PC-9 (cell line): ENCODE measurements around the gene ERBB4. TPM values are rescaled to one million over a fixed set of nuclear protein-coding genes. Genes with fewer than 3 reads are reported as not detected.
"Not testable (repeated sequence)": the region's sequence is repeated elsewhere in the genome, so short reads cannot be mapped to it uniquely, and the experiment has no call there.

Source experiments
- BruUV-seq: library from RNA; stranded (reverse); fragments of 400-500 nt; replicated peaks from 2 replicates; lab custom pipeline; 2021; lab: Mats Ljungman, UMichigan
- CTCF ChIA-PET: fragments of 300-600 bp; sonication (Branson Sonifier 250); formaldehyde crosslinking; loops from one replicate; lab custom pipeline; 2022; ENCODE audit warnings: antibody characterized with exemption; lab: Charles Lee
- POLR2A ChIA-PET: fragments of 300-600 bp; sonication (Branson Sonifier 250); formaldehyde crosslinking; loops from one replicate; lab custom pipeline; 2022; ENCODE audit warnings: antibody characterized with exemption; ENCODE audit not compliant: unreplicated experiment; lab: Charles Lee
- DNase-seq, 2 experiments: peaks; one replicate each; pipeline versions ENCODE4 v3.0.0 to v3.0.0-alpha.2; 2015 to 2022; ENCODE audit warnings: mixed read lengths in 1 of 2
- H2AFZ ChIP-seq: fragments of 200-600 bp; sonication (generic); 2 replicates; pipeline ENCODE4 v1.8.1; 2017; ENCODE audit warnings: antibody characterized with exemption
- H3F3A ChIP-seq: fragments of 200-600 bp; sonication (generic); 2 replicates; pipeline ENCODE4 v1.8.1; 2017; ENCODE audit warnings: antibody characterized with exemption, mild to moderate bottlenecking, low read depth; ENCODE audit not compliant: insufficient read depth
- H3K27ac ChIP-seq: fragments of 200-600 bp; sonication (generic); 2 replicates; pipeline ENCODE4 v1.6.1; 2016; ENCODE audit warnings: mixed run types
- H3K27me3 ChIP-seq: fragments of 200-600 bp; sonication (generic); 2 replicates; pipeline ENCODE4 v1.6.1; 2016; ENCODE audit warnings: low read depth, mixed run types; ENCODE audit not compliant: insufficient read depth
- H3K36me3 ChIP-seq: fragments of 200-600 bp; sonication (generic); 2 replicates; pipeline ENCODE4 v1.6.1; 2016; ENCODE audit warnings: low read depth, mixed run types
- H3K4me1 ChIP-seq: fragments of 200-600 bp; sonication (generic); replicated peaks from 2 replicates; pipeline ENCODE4 v1.6.1; 2016; ENCODE audit warnings: mixed run types; ENCODE audit not compliant: insufficient read depth
- H3K4me2 ChIP-seq: fragments of 200-600 bp; sonication (generic); 2 replicates; pipeline ENCODE4 v1.6.1; 2017; ENCODE audit warnings: mixed run types
- H3K4me3 ChIP-seq: fragments of 200-600 bp; sonication (generic); 2 replicates; pipeline ENCODE4 v1.6.1; 2016; ENCODE audit warnings: mixed run types
- H3K79me2 ChIP-seq: fragments of 200-600 bp; sonication (generic); 2 replicates; pipeline ENCODE4 v1.6.1; 2017; ENCODE audit warnings: low read depth, mixed run types
- H3K9me2 ChIP-seq: fragments of 200-600 bp; sonication (generic); 2 replicates; pipeline ENCODE4 v1.8.1; 2017; ENCODE audit warnings: mild to moderate bottlenecking; ENCODE audit not compliant: insufficient read depth
- H3K9me3 ChIP-seq: fragments of 200-600 bp; sonication (generic); 2 replicates; pipeline ENCODE4 v1.8.1; 2016; ENCODE audit warnings: low read depth; ENCODE audit not compliant: insufficient read depth
- H4K20me1 ChIP-seq: fragments of 200-600 bp; sonication (generic); 2 replicates; pipeline ENCODE4 v1.8.1; 2017; ENCODE audit not compliant: insufficient read depth
- EZH2 ChIP-seq: fragments of 200-600 bp; sonication (generic); IDR thresholded peaks from 2 replicates; pipeline ENCODE4 v1.8.0; 2017; ENCODE audit warnings: antibody characterized with exemption, low read depth
- intact Hi-C: fragments of 100-400 bp; cut with micrococcal nuclease; formaldehyde crosslinking; loops from one replicate; pipeline ENCODE4 v1.10.0; 2022; ENCODE audit not compliant: unreplicated experiment
- total RNA-seq: library from RNA; stranded (reverse); gene quantifications from 2 replicates; pipeline ENCODE4 v1.2.3, GENCODE V29; 2021
- TF ChIP-seq, protein P1 (sequence below): fragments of 200-600 bp; sonication (generic); conservative IDR thresholded peaks from 2 replicates; pipeline ENCODE4 v1.6.1; 2017; ENCODE audit warnings: mixed run types, antibody characterized with exemption, mild to moderate bottlenecking, moderate library complexity

The ERBB4 gene
- total RNA-seq, 1 experiment from 2014 or later = not detected

DNA sequence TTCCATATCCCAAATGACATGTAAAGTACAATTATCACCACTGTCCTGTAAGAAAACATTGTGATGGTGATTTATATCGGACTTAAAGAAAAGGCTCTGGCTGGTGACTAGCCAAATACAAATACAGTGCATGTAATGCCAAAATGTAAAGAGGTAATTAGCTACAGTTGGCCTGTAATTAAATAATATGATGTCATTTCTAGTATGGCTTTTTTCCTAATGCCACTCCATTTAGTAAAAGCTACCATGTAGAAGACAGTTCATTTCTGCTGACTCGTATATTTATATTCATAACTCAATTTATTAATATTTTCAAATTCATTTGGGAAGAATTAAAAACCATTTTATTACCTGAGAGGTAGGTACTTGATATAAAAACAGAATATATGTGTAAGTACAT is 815.7 kb downstream of the ERBB4 start:
- TF ChIP-seq, protein P1, sequence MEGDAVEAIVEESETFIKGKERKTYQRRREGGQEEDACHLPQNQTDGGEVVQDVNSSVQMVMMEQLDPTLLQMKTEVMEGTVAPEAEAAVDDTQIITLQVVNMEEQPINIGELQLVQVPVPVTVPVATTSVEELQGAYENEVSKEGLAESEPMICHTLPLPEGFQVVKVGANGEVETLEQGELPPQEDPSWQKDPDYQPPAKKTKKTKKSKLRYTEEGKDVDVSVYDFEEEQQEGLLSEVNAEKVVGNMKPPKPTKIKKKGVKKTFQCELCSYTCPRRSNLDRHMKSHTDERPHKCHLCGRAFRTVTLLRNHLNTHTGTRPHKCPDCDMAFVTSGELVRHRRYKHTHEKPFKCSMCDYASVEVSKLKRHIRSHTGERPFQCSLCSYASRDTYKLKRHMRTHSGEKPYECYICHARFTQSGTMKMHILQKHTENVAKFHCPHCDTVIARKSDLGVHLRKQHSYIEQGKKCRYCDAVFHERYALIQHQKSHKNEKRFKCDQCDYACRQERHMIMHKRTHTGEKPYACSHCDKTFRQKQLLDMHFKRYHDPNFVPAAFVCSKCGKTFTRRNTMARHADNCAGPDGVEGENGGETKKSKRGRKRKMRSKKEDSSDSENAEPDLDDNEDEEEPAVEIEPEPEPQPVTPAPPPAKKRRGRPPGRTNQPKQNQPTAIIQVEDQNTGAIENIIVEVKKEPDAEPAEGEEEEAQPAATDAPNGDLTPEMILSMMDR = no peak
- TF ChIP-seq EZH2 = no peak
- no TSS peak for BruUV-seq
- no peaks in the 10 kb centered on the region for H3K9me3 ChIP-seq
- H3K4me1 ChIP-seq = no peaks in the 10 kb centered on the region
- intact Hi-C loops = no loop called here
- no peak for DNase-seq
- ChIA-PET CTCF (no interaction called here), POLR2A (no interaction called here)
- no peak overlapping the region for H3K4me2 ChIP-seq
- H3K4me3 ChIP-seq = no peak overlapping the region
- H3K9me2 ChIP-seq = no peaks in the 10 kb centered on the region
- no peaks in the 10 kb centered on the region for H3K27me3 ChIP-seq
- H3K27ac ChIP-seq = no peak overlapping the region
- no peaks in the 10 kb centered on the region for H3K36me3 ChIP-seq
- no peak overlapping the region for H2AFZ ChIP-seq
- no peaks in the 10 kb centered on the region for H3K79me2 ChIP-seq
- H3F3A ChIP-seq = no peaks in the 10 kb centered on the region
- H4K20me1 ChIP-seq = no peaks in the 10 kb centered on the region

DNA sequence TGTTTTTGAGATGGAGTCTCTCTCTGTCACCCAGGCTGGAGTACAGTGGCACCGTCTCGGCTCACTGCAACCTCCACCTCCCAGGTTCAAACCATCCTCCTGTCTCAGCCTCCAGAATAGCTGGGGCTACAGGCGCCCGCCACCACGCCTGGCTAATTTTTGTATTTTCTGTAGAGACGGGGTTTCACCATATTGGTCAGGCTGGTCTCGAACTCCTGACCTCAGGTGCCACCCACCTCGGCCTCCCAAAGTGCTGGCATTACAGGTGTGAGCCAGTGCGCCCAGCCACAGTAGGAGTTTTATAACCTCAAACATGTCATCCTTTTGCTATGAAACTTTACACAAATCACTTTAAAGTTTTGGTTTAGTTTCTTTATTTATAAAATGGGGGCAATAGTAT is 816.7 kb downstream of the ERBB4 start:
- POLR2A ChIA-PET, H3K9me2 ChIP-seq, H3K4me1 ChIP-seq, CTCF ChIA-PET, intact Hi-C loops, H3K9me3 ChIP-seq, H3K4me2 ChIP-seq, H3K36me3 ChIP-seq, H3K4me3 ChIP-seq, H3F3A ChIP-seq, BruUV-seq, H3K27me3 ChIP-seq, DNase-seq, H3K27ac ChIP-seq, H3K79me2 ChIP-seq, H4K20me1 ChIP-seq, H2AFZ ChIP-seq: not testable (repeated sequence)

DNA sequence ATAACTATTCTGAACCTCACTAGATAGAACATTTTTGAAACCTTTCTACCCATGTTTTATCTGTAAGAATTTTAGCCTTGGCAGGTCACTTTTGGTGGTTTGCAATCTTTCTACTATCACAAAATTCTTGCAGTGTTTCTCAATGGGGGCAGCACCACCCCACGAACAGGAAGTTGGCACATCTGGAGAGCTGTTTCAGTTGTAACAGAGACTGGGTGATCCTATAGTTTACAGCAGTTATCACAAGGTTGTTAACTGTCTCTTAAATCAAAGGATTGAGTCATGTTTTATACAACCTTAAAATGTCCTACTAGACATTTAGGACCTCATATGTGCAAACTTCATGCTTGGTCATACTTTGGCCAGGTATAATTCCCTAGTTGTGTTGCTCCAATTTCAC is 829.2 kb downstream of the ERBB4 start:
- Histone ChIP-seq H4K20me1 (no peaks in the 10 kb centered on the region), H3K4me1 (no peaks in the 10 kb centered on the region), H3K9me3 (no peaks in the 10 kb centered on the region), H3K9me2 (no peaks in the 10 kb centered on the region), H3K4me3 (no peak overlapping the region), H2AFZ (no peak overlapping the region), H3K4me2 (no peak overlapping the region), H3K27me3 (no peaks in the 10 kb centered on the region), H3F3A (no peaks in the 10 kb centered on the region), H3K27ac (no peak overlapping the region), H3K36me3 (no peaks in the 10 kb centered on the region), H3K79me2 (no peaks in the 10 kb centered on the region)
- BruUV-seq = no TSS peak
- intact Hi-C loops = no loop called here
- TF ChIP-seq, protein P1 = no peak
- no peak for TF ChIP-seq EZH2
- POLR2A ChIA-PET = no interaction called here
- DNase-seq = no peak
- CTCF ChIA-PET = no interaction called here

DNA sequence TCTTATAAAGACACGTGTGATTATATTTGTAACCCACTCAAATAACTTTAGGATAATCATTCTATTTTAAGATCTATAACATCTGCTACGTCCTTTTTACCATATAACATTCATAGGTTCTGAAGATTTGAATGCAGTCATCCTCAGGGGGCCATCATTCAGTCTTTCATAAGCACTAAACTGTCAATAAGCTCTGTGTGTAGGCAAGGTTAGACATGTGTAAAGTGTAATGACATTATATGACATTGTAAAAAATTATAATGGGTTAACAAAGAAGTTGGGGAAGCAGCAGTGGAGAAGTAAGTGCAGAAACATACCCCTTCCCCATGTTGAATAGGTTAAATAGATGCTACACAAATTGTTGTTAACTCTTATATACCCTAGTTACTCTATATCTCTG is 845.9 kb downstream of the ERBB4 start:
- TF ChIP-seq, protein P1 = no peak
- TF ChIP-seq EZH2 = no peak
- no peaks in the 10 kb centered on the region for H3K79me2 ChIP-seq
- H2AFZ ChIP-seq = no peak overlapping the region
- H3F3A ChIP-seq = no peaks in the 10 kb centered on the region
- POLR2A ChIA-PET = no interaction called here
- H3K4me3 ChIP-seq = no peak overlapping the region
- no peaks in the 10 kb centered on the region for H4K20me1 ChIP-seq
- no peaks in the 10 kb centered on the region for H3K27me3 ChIP-seq
- H3K4me1 ChIP-seq = no peaks in the 10 kb centered on the region
- no TSS peak for BruUV-seq
- H3K36me3 ChIP-seq = no peaks in the 10 kb centered on the region
- intact Hi-C loops = no loop called here
- H3K9me3 ChIP-seq = no peaks in the 10 kb centered on the region
- no peak for DNase-seq
- H3K27ac ChIP-seq = no peak overlapping the region
- CTCF ChIA-PET = no interaction called here
- H3K4me2 ChIP-seq = no peak overlapping the region
- H3K9me2 ChIP-seq = no peaks in the 10 kb centered on the region
